Bronchial epithelial cell (primary cell): ENCODE measurements around the gene AUTS2. TPM values are rescaled to one million over a fixed set of nuclear protein-coding genes. Genes with fewer than 3 reads are reported as not detected.
A peak's percentile ranks its signal among the peaks of the same experiment; 100 is the strongest.

Source experiments
- DNase-seq: peaks from one replicate; pipeline ENCODE4 v3.0.0-alpha.2; 2010; ENCODE audit warnings: low read depth
- FAIRE-seq: peaks from 2 replicates; lab custom pipeline; 2011; peaks lifted over from hg19 to GRCh38; lab: Jason Lieb, UNC
- H3K27me3 ChIP-seq: 2 replicates; pipeline ENCODE4 v1.5.1; 2011; ENCODE audit warnings: low read length; ENCODE audit not compliant: control insufficient read depth, insufficient read depth
- H3K36me3 ChIP-seq: 2 replicates; pipeline ENCODE4 v1.5.1; 2011; ENCODE audit warnings: low read length; ENCODE audit not compliant: control insufficient read depth, insufficient read depth
- H3K4me3 ChIP-seq: 2 replicates; pipeline ENCODE4 v1.5.1; 2011; ENCODE audit warnings: mild to moderate bottlenecking, low read depth, low read length, control low read depth
- total RNA-seq: library from RNA; depleted of rRNA; stranded (reverse); fragments of >200 nt; gene quantifications from 2 replicates; pipeline ENCODE4 v1.2.1, GENCODE V29; 2014
- TF ChIP-seq, protein P1 (sequence below): IDR thresholded peaks from 2 replicates; pipeline ENCODE4 v1.5.1; 2011; ENCODE audit warnings: mild to moderate bottlenecking, moderate library complexity, low read length, control low read depth, inconsistent platforms; ENCODE audit not compliant: insufficient read depth, severe bottlenecking

Gene AUTS2
- total RNA-seq, 1 donor from 2014 or later, result 9.5 TPM

DNA sequence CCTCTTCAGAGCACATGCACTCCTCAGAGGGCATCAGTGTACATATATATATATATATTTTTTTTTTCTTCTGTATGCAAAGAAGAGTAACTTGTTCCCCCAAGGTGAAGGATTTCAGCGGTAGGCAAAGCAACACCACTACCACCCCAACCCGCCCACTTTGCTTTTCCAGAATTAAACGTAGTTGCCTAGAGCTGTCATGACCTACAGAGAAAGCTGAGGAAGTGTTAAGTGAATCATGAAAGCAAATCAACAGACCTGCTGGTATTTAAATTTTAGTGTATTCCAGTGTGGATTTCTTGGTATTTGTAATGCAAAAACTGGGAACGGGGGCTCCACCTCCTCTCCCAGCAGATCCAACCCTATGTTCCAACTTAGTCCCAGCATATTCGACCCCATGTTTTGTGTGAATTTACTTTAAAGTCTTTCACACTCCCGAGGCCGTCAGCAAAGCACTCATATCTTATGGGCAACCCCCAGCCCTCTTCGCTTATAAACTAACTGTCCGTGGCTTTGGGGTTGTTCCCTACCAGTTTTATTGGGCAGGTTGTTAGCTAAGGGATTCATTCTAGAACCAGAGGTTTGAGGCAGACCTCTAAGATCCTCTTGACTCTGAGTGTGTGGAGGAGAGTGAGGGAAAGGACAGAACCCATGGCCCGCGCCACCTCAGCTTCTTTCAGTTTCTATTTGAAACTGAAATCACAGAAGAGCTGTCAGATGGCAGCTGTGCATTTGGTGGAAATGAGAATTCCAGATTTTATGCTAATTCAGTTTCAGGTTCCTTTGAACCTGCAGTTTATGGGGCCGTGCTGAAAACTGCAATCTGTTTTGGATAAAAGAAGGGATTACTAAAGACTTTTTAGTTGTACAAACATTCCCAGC is 1083.4 kb downstream of the AUTS2 start:
- FAIRE-seq (no peak), DNase-seq (no peak)
- Histone ChIP-seq H3K36me3 (no peaks in the 10 kb centered on the region), H3K27me3 (no peaks in the 10 kb centered on the region), H3K4me3 (no peak overlapping the region)
- TF ChIP-seq, protein P1, sequence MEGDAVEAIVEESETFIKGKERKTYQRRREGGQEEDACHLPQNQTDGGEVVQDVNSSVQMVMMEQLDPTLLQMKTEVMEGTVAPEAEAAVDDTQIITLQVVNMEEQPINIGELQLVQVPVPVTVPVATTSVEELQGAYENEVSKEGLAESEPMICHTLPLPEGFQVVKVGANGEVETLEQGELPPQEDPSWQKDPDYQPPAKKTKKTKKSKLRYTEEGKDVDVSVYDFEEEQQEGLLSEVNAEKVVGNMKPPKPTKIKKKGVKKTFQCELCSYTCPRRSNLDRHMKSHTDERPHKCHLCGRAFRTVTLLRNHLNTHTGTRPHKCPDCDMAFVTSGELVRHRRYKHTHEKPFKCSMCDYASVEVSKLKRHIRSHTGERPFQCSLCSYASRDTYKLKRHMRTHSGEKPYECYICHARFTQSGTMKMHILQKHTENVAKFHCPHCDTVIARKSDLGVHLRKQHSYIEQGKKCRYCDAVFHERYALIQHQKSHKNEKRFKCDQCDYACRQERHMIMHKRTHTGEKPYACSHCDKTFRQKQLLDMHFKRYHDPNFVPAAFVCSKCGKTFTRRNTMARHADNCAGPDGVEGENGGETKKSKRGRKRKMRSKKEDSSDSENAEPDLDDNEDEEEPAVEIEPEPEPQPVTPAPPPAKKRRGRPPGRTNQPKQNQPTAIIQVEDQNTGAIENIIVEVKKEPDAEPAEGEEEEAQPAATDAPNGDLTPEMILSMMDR, result no peak

DNA sequence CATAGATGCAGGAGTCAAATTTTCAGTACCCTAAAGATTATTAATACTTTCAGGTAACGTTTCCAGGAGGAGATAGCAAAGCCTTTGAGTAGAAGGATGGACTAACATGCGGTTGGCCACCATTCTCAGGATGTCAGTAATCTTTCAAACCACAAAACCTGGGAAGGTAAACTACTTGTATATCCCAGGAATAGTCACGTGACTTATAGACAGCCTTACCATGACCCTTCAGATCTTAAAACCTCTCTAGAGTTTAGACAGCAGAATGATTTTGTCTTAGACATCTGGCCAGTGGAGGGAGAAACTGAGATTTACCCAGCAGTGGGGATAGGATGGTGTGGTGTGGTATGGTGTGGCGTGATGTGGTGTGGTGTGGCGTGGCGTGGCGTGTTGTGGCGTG is 1085.9 kb downstream of the AUTS2 start:
- FAIRE-seq, result peak; percentile 58
- DNase-seq, result no peak
- Histone ChIP-seq H3K4me3 (no peak overlapping the region), H3K27me3 (no peaks in the 10 kb centered on the region), H3K36me3 (no peaks in the 10 kb centered on the region)
- TF ChIP-seq, protein P1, result no peak

DNA sequence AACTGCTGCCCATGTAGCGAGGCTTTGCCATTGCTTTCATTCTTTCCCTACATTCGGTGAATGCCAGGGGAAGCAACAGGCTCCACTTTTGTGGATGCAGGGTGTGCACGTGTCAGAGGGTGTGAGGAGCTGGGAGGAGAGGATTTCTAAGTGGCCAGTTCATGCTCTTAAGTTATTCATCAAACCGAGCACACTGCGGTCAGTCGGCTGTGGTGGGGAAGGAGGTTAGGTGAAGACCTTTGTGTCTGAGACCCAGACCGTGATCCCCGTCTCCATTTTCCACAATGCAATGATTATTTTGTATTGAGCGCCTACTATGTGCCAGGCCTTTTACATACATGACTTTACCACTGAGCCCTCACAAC is 1095.0 kb downstream of the AUTS2 start:
- Histone ChIP-seq H3K36me3 (no peaks in the 10 kb centered on the region), H3K27me3 (no peaks in the 10 kb centered on the region), H3K4me3 (peak overlapping the region; percentile 85)
- DNase-seq (no peak), FAIRE-seq (peak; percentile 66)
- TF ChIP-seq, protein P1, result no peak

DNA sequence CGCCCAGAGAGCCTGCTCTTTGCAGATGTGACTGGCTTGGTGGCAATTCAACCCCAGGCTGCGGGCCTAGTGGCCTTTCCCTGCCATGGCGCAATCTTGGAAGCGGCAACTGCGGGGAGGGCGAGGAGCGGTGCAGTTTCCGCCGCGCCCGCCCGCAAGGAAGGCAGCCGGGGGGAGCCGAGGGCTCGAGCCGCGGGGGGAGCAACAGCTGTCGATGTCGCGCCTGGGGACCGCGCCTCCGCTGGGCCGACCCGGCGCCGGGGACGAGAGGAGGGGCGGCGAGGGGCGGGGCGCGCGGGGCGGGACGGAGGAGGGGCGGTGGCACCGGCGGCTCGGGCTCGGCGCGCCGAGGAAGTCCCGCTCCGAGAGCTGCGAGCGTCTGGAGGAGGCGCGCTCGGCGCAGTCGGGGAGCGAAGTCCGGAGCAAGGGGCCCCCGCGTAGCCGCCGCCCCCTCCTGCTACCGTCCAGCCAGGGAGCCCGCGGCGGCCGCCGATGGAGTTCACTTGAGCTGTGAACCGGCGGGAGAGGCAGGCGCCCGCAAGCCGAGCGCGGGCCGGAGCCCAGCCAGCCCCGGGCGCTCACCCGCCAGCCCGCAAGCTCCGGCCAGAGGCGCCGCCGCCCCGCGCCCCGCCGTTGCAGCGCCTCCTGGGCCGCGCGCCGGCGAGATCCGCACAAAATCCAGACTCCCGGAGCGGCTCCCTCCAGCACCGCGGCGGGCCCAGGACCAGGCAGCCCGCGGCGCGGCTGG is 1095.6 kb downstream of the AUTS2 start:
- FAIRE-seq (no peak), DNase-seq (no peak)
- Histone ChIP-seq H3K36me3 (no peaks in the 10 kb centered on the region), H3K27me3 (no peaks in the 10 kb centered on the region), H3K4me3 (peak overlapping the region; percentile 85)
- TF ChIP-seq, protein P1, result peak; percentile 9

DNA sequence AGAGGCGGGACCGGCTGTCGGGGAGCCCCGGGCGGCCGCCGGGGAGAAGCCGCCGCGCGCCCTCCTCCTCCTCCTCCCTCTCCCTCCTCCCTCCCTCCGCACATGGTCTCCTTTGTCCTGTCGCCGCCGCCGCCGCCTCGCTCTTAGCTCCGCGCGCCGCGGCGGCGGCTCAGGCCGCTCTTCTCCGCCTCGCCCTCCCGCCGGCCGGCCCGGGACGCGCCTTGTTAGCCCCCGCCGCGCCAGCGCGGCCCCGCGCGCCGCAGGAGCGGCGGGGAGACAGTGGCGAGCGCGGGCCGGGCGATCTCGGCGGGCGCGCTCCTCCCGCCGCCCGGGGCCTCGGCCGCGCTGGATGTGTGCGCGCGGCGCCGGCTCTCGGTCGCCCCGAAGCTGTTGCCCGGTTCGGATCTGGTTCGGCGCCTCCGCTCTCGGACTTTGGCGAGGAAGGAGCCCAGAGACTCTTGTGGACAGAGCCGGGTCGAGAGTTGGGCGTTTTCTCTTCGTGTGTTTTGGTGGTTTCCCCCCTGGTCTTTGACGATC is 1096.2 kb downstream of the AUTS2 start:
- H3K36me3 ChIP-seq, result peaks cover 3% of the 10 kb centered on the region
- DNase-seq, result no peak
- no peaks in the 10 kb centered on the region for H3K27me3 ChIP-seq
- no peak for FAIRE-seq
- H3K4me3 ChIP-seq, result peak overlapping the region; percentile 85
- TF ChIP-seq, protein P1, result no peak
